ENCODE measurements around the gene TRPC4. TPM values are rescaled to one million over a fixed set of nuclear protein-coding genes. Genes with fewer than 3 reads are reported as not detected.

The TRPC4 gene
- total and polyA plus RNA-seq, 2 donors (not counting 3 experiments of a cell fraction or from before 2014, with no cell fraction given): 0.04 to 0.64 TPM

GRCh38 chr13:37868691-37869505 is 674 bp downstream of the TRPC4 start:
- H3K27me3 ChIP-seq (ENCODE audit: control insufficient read depth in 2 of 2, insufficient read depth in 2 of 2, low read length in 2 of 2): peaks cover 16 to 24% of the 10 kb centered on the region in 2 experiments
- TSS peak; percentile 46 for BruUV-seq (replicated peaks)
- ChIA-PET CTCF (interaction anchor here (0.8 to 3.8 kb wide), 17 partner anchors 9 to 760 kb away, joined by 3 to 34 read pairs (median 4); no protein-coding TSS in a partner anchor), POLR2A (interaction anchor here (0.6 kb wide), 1 partner anchor 293 kb away, joined by 10 read pairs; no protein-coding TSS in a partner anchor)
- no peaks in the 10 kb centered on the region for H3K9me3 ChIP-seq (replicated peaks; ENCODE audit: control insufficient read depth, insufficient read depth, low read length)
- H3K4me3 ChIP-seq (replicated peaks in 1 of 3; ENCODE audit: insufficient read depth in 1 of 3, low read depth in 1 of 3, low read length in 3 of 3): peak overlapping the region; percentile 22 to 84 (median 66)
- H3K9ac ChIP-seq (replicated peaks; ENCODE audit: extremely low read depth, insufficient read depth, low read length): peak overlapping the region; percentile 60
- no peak overlapping the region for H3K27ac ChIP-seq (ENCODE audit: insufficient read depth, low read depth, low read length)
- DNase-seq (ENCODE audit: low read depth, low spot score) (peak; percentile 28), FAIRE-seq (peak; percentile 43)
- no peaks in the 10 kb centered on the region for H4K20me1 ChIP-seq (replicated peaks; ENCODE audit: control insufficient read depth, extremely low read depth, insufficient read depth, low read length)
- no peaks in the 10 kb centered on the region for H3K79me2 ChIP-seq (ENCODE audit: control insufficient read depth, insufficient read depth, low read length)
- no peaks in the 10 kb centered on the region for H3K9me1 ChIP-seq (replicated peaks; ENCODE audit: control insufficient read depth, extremely low read depth, insufficient read depth, low read length)
- peak overlapping the region; percentile 94 for H2AFZ ChIP-seq (ENCODE audit: low read depth, low read length)
- peaks cover 21% of the 10 kb centered on the region for H3K4me1 ChIP-seq (ENCODE audit: control insufficient read depth, extremely low read depth, insufficient read depth, low read length)
- TF ChIP-seq POLR2AphosphoS5 (IDR thresholded peaks at IDR 0.05; ENCODE audit: insufficient read depth, low read depth, low read length) (no peak), JUN (IDR thresholded peaks at IDR 0.05; ENCODE audit: borderline replicate concordance, insufficient read depth, insufficient read length, low read depth) (no peak), FOS (IDR thresholded peaks at IDR 0.05; ENCODE audit: borderline replicate concordance, insufficient read depth, low read length) (no peak), CTCF (IDR thresholded peaks at IDR 0.05; ENCODE audit: extremely low read depth in 1 of 2, insufficient read depth in 1 of 2, low read depth in 1 of 2, low read length in 2 of 2) (no peak), MYC (IDR thresholded peaks at IDR 0.05; ENCODE audit: low read depth, low read length) (no peak), EZH2 (IDR thresholded peaks at IDR 0.05; ENCODE audit: borderline replicate concordance, low read depth, low read length, severe bottlenecking) (no peak), POLR2A (IDR thresholded peaks at IDR 0.05; ENCODE audit: low read depth, low read length) (no peak), GATA2 (IDR thresholded peaks at IDR 0.05; ENCODE audit: insufficient read depth, insufficient read length, low read depth, low read length) (no peak)
- TF ChIP-seq, protein P1, sequence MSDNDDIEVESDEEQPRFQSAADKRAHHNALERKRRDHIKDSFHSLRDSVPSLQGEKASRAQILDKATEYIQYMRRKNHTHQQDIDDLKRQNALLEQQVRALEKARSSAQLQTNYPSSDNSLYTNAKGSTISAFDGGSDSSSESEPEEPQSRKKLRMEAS (IDR thresholded peaks at IDR 0.05; ENCODE audit: insufficient read depth, insufficient read length): no peak
- dilution Hi-C loops (cut with MboI; ENCODE audit: extremely low pct_ligation_motif_present, low sequenced_read_pairs) (no loop called here), intact Hi-C loops (cut with micrococcal nuclease) (loop anchor here (1.0 to 10.0 kb wide), 2 partner anchors 176 to 229 kb away; no protein-coding TSS in a partner anchor)
- H3K4me2 ChIP-seq (ENCODE audit: insufficient read depth, low read length): peak overlapping the region; percentile 94
- no peaks in the 10 kb centered on the region for H3K36me3 ChIP-seq (ENCODE audit: control insufficient read depth in 2 of 2, extremely low read depth in 1 of 2, insufficient read depth in 2 of 2, low read length in 2 of 2)

All from endothelial cell of umbilical vein (primary cell).